ENCODE data around the gene KRT74.

The KRT74 gene

GRCh38 chr12:52573743-52574142 is at the start of gene KRT74:
TSS of gene KRT74 (minus strand) at chr12:52573843. CDS start at chr12:52573777, 66 bp downstream.
- H3K4me3 ChIP-seq (ENCODE audit: low read depth, low read length), result no peak within 1 kb of the TSS
- no peak for DNase-seq (ENCODE audit: low read depth)

GRCh38 chr12:52622349-52622748 is 48.7 kb upstream of the KRT74 start:
- DNase-seq (ENCODE audit: low read depth), result no peak
- H3K4me3 ChIP-seq (ENCODE audit: low read depth, low read length), result no peak overlapping the region

- H3K4me3 ChIP-seq (ENCODE audit: low read depth, low read length), result no peak overlapping the region
- DNase-seq (ENCODE audit: low read depth), result no peak
Measured at GRCh38 chr12:52618866-52619265, 45.2 kb upstream of the KRT74 start.

GRCh38 chr12:52618216-52618615 is 44.6 kb upstream of the KRT74 start, which contains the start of gene KRT73:
TSS of gene KRT73 (minus strand) at chr12:52618559. CDS start at chr12:52618524, 35 bp downstream.
- H3K4me3 ChIP-seq (ENCODE audit: low read depth, low read length), result no peak within 1 kb of the TSS
- no peak for DNase-seq (ENCODE audit: low read depth)

GRCh38 chr12:52617403-52617785 is 43.8 kb upstream of the KRT74 start:
- no peak overlapping the region for H3K4me3 ChIP-seq (ENCODE audit: low read depth, low read length)
- DNase-seq (ENCODE audit: low read depth), result no peak

- no peak overlapping the region for H3K4me3 ChIP-seq (ENCODE audit: low read depth, low read length)
- no peak for DNase-seq (ENCODE audit: low read depth)
Measured at GRCh38 chr12:52616680-52617402, 43.2 kb upstream of the KRT74 start.

- no peak overlapping the region for H3K4me3 ChIP-seq (ENCODE audit: low read depth, low read length)
- DNase-seq (ENCODE audit: low read depth), result no peak
Measured at GRCh38 chr12:52615912-52616311, 42.3 kb upstream of the KRT74 start.

- no peak for DNase-seq (ENCODE audit: low read depth)
- H3K4me3 ChIP-seq (ENCODE audit: low read depth, low read length), result no peak overlapping the region
Measured at GRCh38 chr12:52615208-52615868, 41.7 kb upstream of the KRT74 start.

- no peak for DNase-seq (ENCODE audit: low read depth)
- no peak overlapping the region for H3K4me3 ChIP-seq (ENCODE audit: low read depth, low read length)
Measured at GRCh38 chr12:52614381-52615207, 41.0 kb upstream of the KRT74 start.

- no peak for DNase-seq (ENCODE audit: low read depth)
- no peak overlapping the region for H3K4me3 ChIP-seq (ENCODE audit: low read depth, low read length)
Measured at GRCh38 chr12:52613384-52614030, 39.9 kb upstream of the KRT74 start.

GRCh38 chr12:52612431-52613383 is 39.1 kb upstream of the KRT74 start:
- no peak overlapping the region for H3K4me3 ChIP-seq (ENCODE audit: low read depth, low read length)
- no peak for DNase-seq (ENCODE audit: low read depth)

GRCh38 chr12:52611080-52611468 is 37.4 kb upstream of the KRT74 start:
- DNase-seq (ENCODE audit: low read depth), result no peak
- no peak overlapping the region for H3K4me3 ChIP-seq (ENCODE audit: low read depth, low read length)

GRCh38 chr12:52608826-52609630 is 35.4 kb upstream of the KRT74 start:
- no peak overlapping the region for H3K4me3 ChIP-seq (ENCODE audit: low read depth, low read length)
- DNase-seq (ENCODE audit: low read depth), result no peak

GRCh38 chr12:52608161-52608560 is 34.5 kb upstream of the KRT74 start:
- DNase-seq (ENCODE audit: low read depth), result no peak
- no peak overlapping the region for H3K4me3 ChIP-seq (ENCODE audit: low read depth, low read length)

- H3K4me3 ChIP-seq (ENCODE audit: low read depth, low read length), result no peak overlapping the region
- no peak for DNase-seq (ENCODE audit: low read depth)
Measured at GRCh38 chr12:52607314-52607713, 33.7 kb upstream of the KRT74 start.

GRCh38 chr12:52606581-52607218 is 33.1 kb upstream of the KRT74 start:
- H3K4me3 ChIP-seq (ENCODE audit: low read depth, low read length), result no peak overlapping the region
- no peak for DNase-seq (ENCODE audit: low read depth)

GRCh38 chr12:52606096-52606495 is 32.5 kb upstream of the KRT74 start:
- no peak for DNase-seq (ENCODE audit: low read depth)
- no peak overlapping the region for H3K4me3 ChIP-seq (ENCODE audit: low read depth, low read length)

Measured in skeletal muscle cell (primary cell).